Ishikawa (cell line): ENCODE measurements around the gene CAMK4.

Experiments used
- CEBPB ChIP-seq: IDR thresholded peaks from 2 replicates; pipeline ENCODE4 v1.6.1; 2012
- CREB1 ChIP-seq: IDR thresholded peaks from 2 replicates; pipeline ENCODE4 v1.6.1; 2012; ENCODE audit warnings: low read depth
- EGR1 ChIP-seq: IDR thresholded peaks from 2 replicates; pipeline ENCODE4 v1.6.1; 2012
- EP300 ChIP-seq: IDR thresholded peaks from 2 replicates; pipeline ENCODE4 v1.6.1; 2012; ENCODE audit warnings: borderline replicate concordance
- FOXM1 ChIP-seq: IDR thresholded peaks from 2 replicates; pipeline ENCODE4 v1.6.1; 2012; ENCODE audit warnings: low read depth, borderline replicate concordance
- RAD21 ChIP-seq: IDR thresholded peaks from 2 replicates; pipeline ENCODE4 v1.6.1; 2012; ENCODE audit warnings: low read depth
- REST ChIP-seq: IDR thresholded peaks from 2 replicates; pipeline ENCODE4 v1.6.1; 2012; ENCODE audit warnings: low read depth, mild to moderate bottlenecking
- TAF1 ChIP-seq: IDR thresholded peaks from 2 replicates; pipeline ENCODE4 v1.6.1; 2012; ENCODE audit warnings: low read depth, mild to moderate bottlenecking
- YY1 ChIP-seq: IDR thresholded peaks from 2 replicates; pipeline ENCODE4 v1.6.1; 2012; ENCODE audit warnings: low read depth
- TF ChIP-seq, protein P1 (sequence below): IDR thresholded peaks from 2 replicates; pipeline ENCODE4 v1.6.1; 2012

DNA sequence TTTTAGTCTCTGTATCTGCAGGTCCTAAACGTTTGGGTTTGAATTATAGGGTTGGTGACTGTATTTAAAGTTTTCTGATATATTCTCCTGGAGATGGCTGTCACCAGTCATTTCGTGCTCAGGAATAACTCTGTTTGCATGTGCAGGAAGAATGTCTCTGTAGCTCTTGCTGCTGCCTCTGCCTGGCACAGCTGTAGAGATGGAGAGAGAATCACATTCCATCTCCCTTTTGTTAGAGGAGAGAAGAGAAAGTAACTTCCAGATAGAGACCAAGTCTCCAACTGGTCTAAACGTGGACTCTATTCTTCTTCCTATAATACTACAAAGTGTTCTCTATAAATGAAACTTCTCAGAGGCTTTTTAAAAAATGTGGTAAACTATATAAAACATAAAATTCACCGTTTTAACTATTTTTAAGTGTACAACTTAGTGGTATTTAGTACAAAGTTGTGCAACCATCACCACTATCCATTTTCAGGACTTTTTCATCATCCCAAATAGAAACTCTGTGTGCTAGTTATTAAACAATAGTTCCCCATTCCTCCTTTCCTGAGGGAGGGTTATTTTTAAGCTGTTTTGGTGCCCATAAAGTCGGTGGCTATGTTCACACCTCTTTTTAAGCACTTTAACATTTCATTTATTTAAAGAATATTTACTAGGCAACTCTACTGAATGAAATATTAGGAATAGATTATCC is 308.9 kb downstream of the CAMK4 start:
- TF ChIP-seq RAD21: no peak
- TF ChIP-seq, protein P1, sequence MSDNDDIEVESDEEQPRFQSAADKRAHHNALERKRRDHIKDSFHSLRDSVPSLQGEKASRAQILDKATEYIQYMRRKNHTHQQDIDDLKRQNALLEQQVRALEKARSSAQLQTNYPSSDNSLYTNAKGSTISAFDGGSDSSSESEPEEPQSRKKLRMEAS: no peak
- TF ChIP-seq CREB1: no peak
- no peak for TF ChIP-seq EP300
- no peak for TF ChIP-seq FOXM1
- no peak for TF ChIP-seq YY1
- TF ChIP-seq REST: no peak
- no peak for TF ChIP-seq TAF1
- no peak for TF ChIP-seq EGR1
- TF ChIP-seq CEBPB: no peak
